ENCODE results near the gene KLHDC4.

Gene KLHDC4

GRCh38 chr16:87674419-87674818 is 91.4 kb downstream of the KLHDC4 start:
- no peak for DNase-seq (ENCODE audit: low read depth)
- no peak overlapping the region for H3K4me3 ChIP-seq (ENCODE audit: low read depth, low read length)
- no peak for TF ChIP-seq CTCF (IDR thresholded peaks at IDR 0.05; ENCODE audit: control insufficient read depth, extremely low read depth, insufficient read depth)

GRCh38 chr16:87671715-87672270 is 94.0 kb downstream of the KLHDC4 start:
- no peak for DNase-seq (ENCODE audit: low read depth)
- no peak for TF ChIP-seq CTCF (IDR thresholded peaks at IDR 0.05; ENCODE audit: control insufficient read depth, extremely low read depth, insufficient read depth)
- no peak overlapping the region for H3K4me3 ChIP-seq (ENCODE audit: low read depth, low read length)

GRCh38 chr16:87671221-87671620 is 94.6 kb downstream of the KLHDC4 start:
- DNase-seq (ENCODE audit: low read depth) = no peak
- H3K4me3 ChIP-seq (ENCODE audit: low read depth, low read length) = no peak overlapping the region
- no peak for TF ChIP-seq CTCF (IDR thresholded peaks at IDR 0.05; ENCODE audit: control insufficient read depth, extremely low read depth, insufficient read depth)

GRCh38 chr16:87669672-87670071 is 96.1 kb downstream of the KLHDC4 start:
- DNase-seq (ENCODE audit: low read depth) = no peak
- no peak for TF ChIP-seq CTCF (IDR thresholded peaks at IDR 0.05; ENCODE audit: control insufficient read depth, extremely low read depth, insufficient read depth)
- no peak overlapping the region for H3K4me3 ChIP-seq (ENCODE audit: low read depth, low read length)

- no peak for TF ChIP-seq CTCF (IDR thresholded peaks at IDR 0.05; ENCODE audit: control insufficient read depth, extremely low read depth, insufficient read depth)
- no peak for DNase-seq (ENCODE audit: low read depth)
- H3K4me3 ChIP-seq (ENCODE audit: low read depth, low read length) = no peak overlapping the region
These were observed 97.8 kb downstream of the KLHDC4 start for GRCh38 chr16:87667946-87668345.

GRCh38 chr16:87667443-87667842 is 98.3 kb downstream of the KLHDC4 start:
- no peak for DNase-seq (ENCODE audit: low read depth)
- no peak overlapping the region for H3K4me3 ChIP-seq (ENCODE audit: low read depth, low read length)
- TF ChIP-seq CTCF (IDR thresholded peaks at IDR 0.05; ENCODE audit: control insufficient read depth, extremely low read depth, insufficient read depth) = no peak

- H3K4me3 ChIP-seq (ENCODE audit: low read depth, low read length) = no peak overlapping the region
- DNase-seq (ENCODE audit: low read depth) = no peak
- TF ChIP-seq CTCF (IDR thresholded peaks at IDR 0.05; ENCODE audit: control insufficient read depth, extremely low read depth, insufficient read depth) = no peak
These were observed 98.9 kb downstream of the KLHDC4 start for GRCh38 chr16:87666919-87667318.

Data from LNCaP clone FGC (cell line).